GM19372 (cell line): ENCODE data around the gene DYNC1I1.
A peak's percentile ranks its signal among the peaks of the same experiment; 100 is the strongest.

Experiments used
- ATAC-seq: cut with Tn5 transposase; IDR thresholded peaks from one replicate; pipeline ENCODE4 v1.9.1; 2021; ENCODE audit warnings: mild to moderate bottlenecking, low read depth, moderate library complexity; ENCODE audit not compliant: unreplicated experiment

The DYNC1I1 gene

GRCh38 chr7:95772298-95772770, at the start of gene DYNC1I1:
DYNC1I1 (plus strand) TSS chr7:95772554; CDS start chr7:95804730, 32,176 bp downstream.
- ATAC-seq = peak; percentile 91

- ATAC-seq = peak; percentile 73
Observed at GRCh38 chr7:95723583-95724180, 48.7 kb upstream of the DYNC1I1 start.

GRCh38 chr7:95725205-95725604, 47.1 kb upstream of the DYNC1I1 start:
- ATAC-seq = no peak

- no peak for ATAC-seq
Observed at GRCh38 chr7:95730493-95731280, 41.7 kb upstream of the DYNC1I1 start.

- ATAC-seq = no peak
Observed at GRCh38 chr7:95736635-95737034, 35.7 kb upstream of the DYNC1I1 start.

- no peak for ATAC-seq
Observed at GRCh38 chr7:95737828-95738505, 34.4 kb upstream of the DYNC1I1 start.

GRCh38 chr7:95749044-95749443, 23.3 kb upstream of the DYNC1I1 start:
- ATAC-seq = no peak

GRCh38 chr7:95749515-95749914, 22.8 kb upstream of the DYNC1I1 start:
- no peak for ATAC-seq

GRCh38 chr7:95753440-95753839, 18.9 kb upstream of the DYNC1I1 start:
- no peak for ATAC-seq

- ATAC-seq = peak; percentile 70
Observed at GRCh38 chr7:95755277-95755934, 16.9 kb upstream of the DYNC1I1 start.

GRCh38 chr7:95758187-95758586, 14.2 kb upstream of the DYNC1I1 start:
- ATAC-seq = no peak

GRCh38 chr7:95766086-95766485, 6.3 kb upstream of the DYNC1I1 start:
- ATAC-seq = no peak

GRCh38 chr7:95766657-95767056, 5.7 kb upstream of the DYNC1I1 start:
- peak; percentile 55 for ATAC-seq

GRCh38 chr7:95772771-95773581, 622 bp downstream of the DYNC1I1 start:
- no peak for ATAC-seq

GRCh38 chr7:95776561-95777185, 4.3 kb downstream of the DYNC1I1 start:
- no peak for ATAC-seq

GRCh38 chr7:95777269-95777668, 4.9 kb downstream of the DYNC1I1 start:
- ATAC-seq = no peak

GRCh38 chr7:95780665-95781064, 8.3 kb downstream of the DYNC1I1 start:
- ATAC-seq = no peak

GRCh38 chr7:95781961-95782586, 9.7 kb downstream of the DYNC1I1 start:
- no peak for ATAC-seq

- ATAC-seq = no peak
Observed at GRCh38 chr7:95784796-95785195, 12.4 kb downstream of the DYNC1I1 start.
